HG03097 (cell line): Measurements from ENCODE around the gene MLLT6.

Experiments used
- ATAC-seq: cut with Tn5 transposase; IDR thresholded peaks from one replicate; pipeline ENCODE4 v1.9.1; 2021; ENCODE audit not compliant: unreplicated experiment, low FRiP score

Gene MLLT6

DNA sequence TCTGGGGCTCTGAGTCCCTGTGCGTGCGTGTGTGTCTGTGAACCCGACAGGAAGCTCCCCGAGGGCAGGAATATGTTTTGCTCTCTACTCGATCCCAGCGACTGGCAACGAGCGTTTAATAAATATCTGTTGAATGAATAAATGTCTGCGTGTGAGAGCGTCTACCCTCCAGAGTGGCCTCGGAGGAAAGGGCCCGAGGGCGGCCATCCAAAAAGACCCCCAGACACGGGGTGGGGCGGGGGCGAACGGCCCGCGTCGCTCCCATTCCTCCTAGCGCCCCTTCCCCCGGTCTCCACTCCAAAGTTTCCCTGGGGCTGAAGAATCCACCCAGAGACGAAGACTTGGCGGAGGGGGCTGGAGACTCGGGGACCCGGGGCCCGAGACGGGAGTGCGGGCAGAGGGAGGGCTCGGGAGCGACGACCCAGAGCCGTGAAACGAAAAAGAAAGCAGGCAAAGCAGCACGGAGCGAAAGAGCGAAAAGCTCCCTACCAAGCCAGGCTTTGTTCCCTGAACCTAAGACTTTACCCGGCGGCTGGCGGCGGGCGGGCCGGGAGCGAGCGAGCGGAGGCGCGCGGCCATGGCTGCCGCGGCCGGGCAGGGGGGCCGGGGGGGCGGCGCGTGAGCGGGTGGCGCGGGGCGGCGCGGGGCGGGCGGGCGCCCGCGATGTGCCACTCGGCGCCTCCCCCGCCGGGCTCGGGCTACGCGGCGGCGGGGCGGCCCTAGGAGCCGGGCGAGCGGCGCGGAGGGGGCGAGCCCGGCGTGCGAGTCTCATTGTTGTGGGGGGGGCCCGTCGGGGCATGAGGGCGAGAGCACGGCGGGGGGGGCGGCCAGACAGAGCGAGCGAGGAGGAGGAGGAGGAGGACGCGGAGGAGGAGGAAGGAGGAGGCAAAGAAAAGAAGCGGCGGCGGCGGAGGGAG, at the start of gene MLLT6:
Gene MLLT6, plus strand, starts transcription at position 668 of the 917 bp plus-strand sequence. CDS start 360 bp downstream, outside the sequence.
- no peak for ATAC-seq

DNA sequence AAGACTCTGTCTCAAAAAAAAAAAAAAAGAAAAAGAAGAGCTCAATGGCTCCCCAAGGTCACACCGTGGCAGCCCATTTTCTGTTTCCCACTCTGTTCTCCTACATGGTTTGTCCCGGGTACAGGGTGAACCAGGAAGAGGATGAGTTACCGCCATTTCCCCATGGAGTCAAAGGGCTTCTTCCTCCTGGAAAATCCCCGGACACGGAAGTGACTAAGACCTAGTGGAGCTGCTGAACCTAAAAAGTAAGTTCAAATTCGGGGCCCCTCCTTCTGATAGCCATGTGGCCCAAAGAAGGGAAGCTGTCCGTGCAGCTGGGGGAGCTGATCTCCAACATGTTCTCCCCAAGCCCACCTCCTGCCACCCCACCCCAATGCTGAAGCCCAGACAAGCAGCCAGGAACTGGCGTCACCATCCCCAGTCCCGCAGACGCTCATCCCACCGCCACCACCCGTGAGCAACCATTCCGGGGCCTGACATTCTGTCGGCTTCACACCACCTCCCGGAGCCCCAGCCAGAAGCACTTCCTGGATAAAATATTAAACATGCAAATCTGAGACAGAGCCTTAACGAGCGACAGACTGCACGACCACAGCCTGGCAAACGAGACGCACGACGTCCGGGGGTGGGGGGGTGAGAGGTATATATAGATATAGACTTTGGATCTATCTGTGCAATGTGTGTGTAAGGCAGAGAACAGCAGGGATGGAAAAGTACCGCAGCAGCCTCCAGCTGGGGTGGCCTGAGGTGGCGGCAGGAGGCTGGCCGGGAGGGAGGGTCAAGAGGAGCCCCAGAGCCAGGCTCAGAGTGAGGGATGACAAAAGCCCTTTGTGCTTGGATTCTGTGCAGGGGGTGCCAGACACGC, 47.9 kb upstream of the MLLT6 start:
- no peak for ATAC-seq

DNA sequence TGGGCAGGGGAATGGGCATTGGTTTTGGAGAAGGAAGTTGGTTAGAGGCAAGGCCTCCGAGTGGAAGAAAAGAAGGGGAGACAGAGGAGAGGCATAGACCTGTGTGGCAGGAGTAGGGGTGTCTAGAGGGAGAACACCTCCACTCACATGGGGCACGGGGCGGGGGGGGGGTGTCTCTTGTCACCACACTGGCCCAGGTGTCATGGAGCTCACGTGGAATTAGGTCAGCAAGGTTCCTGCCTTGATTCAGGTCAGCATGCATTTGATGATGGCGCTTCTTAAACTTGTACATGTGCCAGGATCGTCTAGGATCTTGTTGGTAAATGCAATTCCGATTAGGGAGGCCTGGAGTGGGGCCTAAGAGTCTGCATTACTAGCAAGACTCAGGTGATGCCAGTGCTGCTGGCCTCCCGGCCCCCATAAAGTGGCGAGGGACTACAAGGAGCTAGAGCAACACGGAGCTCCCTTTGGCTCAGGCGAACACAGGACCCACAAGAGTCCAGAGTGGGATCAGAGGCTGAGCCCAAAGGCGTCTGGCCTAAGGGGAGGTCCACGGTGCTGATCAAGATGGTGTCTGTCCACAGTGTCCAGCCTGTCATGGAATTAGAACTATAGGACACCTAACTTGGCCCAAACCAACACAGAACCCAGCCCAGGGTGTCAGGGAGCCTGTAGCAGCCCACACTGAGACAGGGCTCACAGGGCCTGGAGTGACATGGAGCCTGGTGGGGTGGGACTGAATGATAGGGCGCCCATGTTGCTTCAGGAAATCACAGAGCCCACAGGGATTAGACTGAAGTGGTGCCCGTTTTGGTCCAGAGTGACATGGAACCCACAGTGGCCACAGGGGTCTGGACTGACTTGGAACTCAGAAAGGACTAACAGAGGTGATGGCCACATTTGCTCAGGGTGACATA, 47.0 kb upstream of the MLLT6 start:
- no peak for ATAC-seq

GRCh38 chr17:38658741-38659345, 46.2 kb upstream of the MLLT6 start:
- ATAC-seq = no peak

- ATAC-seq = no peak
Measured at GRCh38 chr17:38659415-38659814, 45.7 kb upstream of the MLLT6 start.

DNA sequence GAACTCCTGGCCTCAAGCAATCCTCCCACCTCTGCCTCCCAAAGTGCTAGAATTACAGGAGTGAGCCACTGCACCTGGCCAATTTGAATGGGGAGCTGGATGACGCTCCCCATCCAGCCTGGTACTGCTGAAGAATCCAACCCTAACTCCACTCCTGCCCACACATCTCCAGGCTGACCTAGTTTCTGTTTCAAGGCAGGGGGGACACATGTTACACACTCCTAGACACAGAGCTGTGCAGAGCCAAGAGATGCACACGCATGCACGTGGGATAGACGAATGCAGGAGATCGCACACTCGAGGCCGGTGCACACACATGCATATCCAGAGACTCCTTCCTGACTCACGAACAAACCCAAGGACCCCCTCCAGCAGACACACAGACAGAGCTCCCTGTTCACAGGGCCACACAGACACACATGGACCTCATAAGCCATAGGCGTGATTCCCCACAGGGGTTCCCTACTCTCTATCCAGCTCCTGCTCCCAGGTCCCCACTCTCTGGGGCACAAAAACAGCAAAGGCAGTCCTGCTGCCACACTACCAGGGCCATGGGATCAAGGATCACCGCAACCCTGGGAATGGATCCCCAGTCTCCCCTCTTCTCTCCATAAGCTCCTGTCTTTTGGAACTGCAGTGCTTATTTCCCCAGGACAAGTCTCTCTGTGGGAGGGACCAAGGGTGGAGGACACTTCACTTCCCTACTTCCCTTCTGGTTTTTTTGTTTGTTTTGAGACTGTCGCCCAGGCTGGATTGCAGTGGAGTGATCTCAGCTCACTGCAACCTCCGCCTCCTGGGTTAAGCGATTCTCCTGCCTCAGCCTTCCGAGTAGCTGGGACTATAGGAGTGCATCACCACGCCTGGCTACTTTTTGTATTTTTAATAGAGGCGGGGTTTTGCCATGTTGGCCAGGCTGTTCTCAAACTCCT, 44.7 kb upstream of the MLLT6 start:
- ATAC-seq = no peak

DNA sequence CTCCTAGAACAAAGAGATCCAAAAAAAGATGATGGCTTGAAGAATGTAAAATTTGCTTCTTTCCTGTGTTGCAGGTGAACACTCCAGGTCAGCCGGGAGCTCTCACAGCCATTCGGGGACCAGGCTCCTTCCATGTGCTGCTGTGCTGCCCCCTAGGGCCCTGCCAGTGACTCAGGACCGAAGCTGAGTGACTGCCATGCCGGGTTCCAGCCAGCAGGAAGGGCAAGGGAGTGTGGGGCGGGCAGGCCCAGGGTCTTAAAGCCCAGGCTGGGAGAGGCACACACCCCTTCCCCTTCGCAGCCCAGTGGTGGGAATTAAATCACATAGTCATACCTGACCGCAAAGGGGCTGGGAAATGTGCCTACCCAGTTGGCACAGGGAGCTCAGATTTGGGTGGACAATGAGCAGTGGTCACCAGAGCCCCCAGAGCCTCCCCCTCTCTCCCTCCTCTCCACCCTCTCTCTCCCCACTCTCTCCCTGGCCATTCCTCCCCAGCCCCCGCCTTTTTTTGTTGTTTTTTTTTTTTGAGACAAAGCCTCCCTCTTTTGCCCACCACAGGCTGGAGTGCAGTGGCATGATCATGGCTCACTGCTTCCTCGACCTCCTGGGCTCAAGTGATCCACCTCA, 41.8 kb upstream of the MLLT6 start:
- no peak for ATAC-seq

DNA sequence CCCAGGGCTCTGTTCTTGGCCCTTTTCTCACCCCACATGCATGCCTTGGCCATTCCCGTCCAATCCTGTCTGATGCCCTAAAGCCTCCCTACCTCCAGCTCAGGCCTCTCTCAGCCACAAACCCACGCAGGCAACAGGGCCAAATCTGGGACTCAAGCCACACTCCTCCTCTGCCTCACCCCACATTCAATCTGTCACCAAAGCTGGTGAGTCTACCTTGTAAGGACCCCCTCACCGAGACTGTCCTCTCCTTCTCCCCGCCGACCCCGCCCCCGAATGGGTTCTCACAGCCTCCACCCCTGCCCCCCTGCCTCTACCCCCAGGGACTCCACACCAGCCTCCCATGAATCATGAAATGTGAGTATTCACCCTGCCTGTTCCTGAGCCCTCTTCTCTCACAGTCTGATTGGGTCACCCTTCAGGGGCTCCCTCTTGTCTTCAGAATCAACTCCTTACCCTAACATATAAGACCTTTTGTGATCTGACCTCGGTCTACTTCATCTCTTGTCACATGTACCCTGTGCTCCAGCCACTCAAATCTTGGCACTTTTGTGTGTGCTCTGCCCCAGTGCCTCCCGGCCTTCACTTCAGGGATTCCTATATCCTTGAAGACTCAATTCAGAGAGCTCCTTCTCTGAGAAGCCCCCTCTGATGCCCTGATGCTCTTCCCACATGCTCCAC, 41.0 kb upstream of the MLLT6 start:
- ATAC-seq = no peak

- ATAC-seq = no peak
Measured at GRCh38 chr17:38667099-38667786, 37.8 kb upstream of the MLLT6 start.

- no peak for ATAC-seq
Measured at GRCh38 chr17:38667787-38668122, 37.3 kb upstream of the MLLT6 start.

DNA sequence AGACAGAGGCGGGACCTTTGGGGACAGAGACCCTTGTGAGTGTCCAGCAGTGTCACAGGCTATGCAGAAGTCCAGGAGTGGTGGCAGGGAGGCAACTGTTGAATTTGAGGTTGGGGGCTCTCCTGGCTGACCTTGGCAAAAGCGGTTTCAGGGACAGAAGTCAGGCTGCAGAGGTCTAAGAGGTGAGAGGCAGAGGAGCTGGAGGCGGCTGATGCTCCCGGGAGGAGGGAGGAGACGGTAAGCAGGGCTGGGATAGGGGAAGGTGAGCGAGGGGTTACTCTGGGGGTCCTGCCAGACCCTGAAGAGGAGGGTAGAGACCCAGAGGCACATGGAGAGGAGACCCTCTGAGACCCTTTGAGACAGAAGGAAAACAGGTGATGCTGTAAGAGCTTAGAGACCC, 35.6 kb upstream of the MLLT6 start:
- no peak for ATAC-seq

- no peak for ATAC-seq
Measured at GRCh38 chr17:38671939-38672720, 32.9 kb upstream of the MLLT6 start.

DNA sequence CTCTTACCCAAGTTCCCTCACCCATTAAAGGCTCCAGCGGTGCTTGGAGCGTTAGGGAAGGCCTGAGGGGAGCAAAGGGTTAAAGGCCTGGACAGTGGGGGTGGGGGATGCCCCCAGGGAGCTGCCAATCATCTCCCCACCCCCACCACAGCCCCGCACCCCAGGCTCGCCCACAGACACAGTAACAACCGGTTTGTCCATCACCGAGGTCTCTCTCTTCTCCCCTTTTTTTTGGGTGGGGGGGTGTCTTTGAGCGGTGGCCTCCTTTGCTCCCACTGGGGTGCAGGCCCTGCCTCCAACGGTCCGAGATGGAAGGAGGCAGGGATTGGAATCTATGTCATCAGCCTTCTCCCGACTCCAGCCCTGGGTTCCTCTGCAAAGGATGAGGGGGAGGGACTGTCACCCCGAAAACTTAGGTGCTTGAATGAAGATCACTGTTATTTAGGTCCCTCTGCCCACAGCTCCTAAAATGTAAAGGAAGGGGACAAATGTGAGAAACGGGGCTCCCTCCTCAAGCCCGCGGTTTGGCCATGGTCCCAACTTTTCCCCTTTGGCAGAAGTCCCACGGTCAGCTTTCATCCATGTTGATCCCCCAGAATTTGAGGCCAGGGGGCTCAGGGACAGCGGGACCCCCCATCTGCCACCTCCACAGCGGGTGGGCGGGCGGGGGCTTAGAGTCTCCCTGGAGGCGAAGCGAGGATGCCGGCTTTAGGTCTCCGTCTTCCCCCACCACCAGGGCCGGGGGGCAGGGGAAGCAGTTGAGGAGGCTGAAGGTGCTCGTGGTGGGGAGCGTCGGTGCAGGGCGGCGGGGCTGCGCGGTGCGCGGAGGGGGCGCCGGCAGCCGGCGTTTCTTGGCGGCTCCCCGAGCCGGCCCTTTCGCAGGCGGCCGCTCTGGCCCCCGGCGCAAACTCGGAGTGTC, 32.0 kb upstream of the MLLT6 start:
- ATAC-seq = no peak

DNA sequence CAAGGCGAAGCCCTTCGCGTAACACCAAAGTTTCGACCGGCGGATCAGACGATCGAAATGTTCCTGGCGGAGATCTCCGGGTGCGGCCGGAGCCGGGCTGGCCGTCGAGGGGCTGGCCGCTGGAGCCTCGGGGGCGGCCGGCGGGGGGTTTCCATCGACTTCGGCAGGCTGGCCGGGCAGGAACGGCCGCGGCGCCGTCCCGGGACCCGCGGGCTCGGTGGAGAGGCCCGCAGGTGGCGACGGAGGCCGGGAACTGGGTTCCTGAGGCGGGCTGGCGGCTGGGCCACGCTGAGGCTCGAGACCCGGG, 31.4 kb upstream of the MLLT6 start:
- ATAC-seq = no peak

GRCh38 chr17:38674014-38674748, 30.9 kb upstream of the MLLT6 start:
- no peak for ATAC-seq
